Bone marrow (tissue), 2 donors: ENCODE measurements around the gene MCHR1.
"Not testable (repeated sequence)": the region's sequence is repeated elsewhere in the genome, so short reads cannot be mapped to it uniquely, and the experiment has no call there.

Experiments
- DNase-seq, 2 donors: peaks; one replicate each; lab custom pipeline; 2025; lab: John Stamatoyannopoulos, UW

MCHR1 gene

DNA sequence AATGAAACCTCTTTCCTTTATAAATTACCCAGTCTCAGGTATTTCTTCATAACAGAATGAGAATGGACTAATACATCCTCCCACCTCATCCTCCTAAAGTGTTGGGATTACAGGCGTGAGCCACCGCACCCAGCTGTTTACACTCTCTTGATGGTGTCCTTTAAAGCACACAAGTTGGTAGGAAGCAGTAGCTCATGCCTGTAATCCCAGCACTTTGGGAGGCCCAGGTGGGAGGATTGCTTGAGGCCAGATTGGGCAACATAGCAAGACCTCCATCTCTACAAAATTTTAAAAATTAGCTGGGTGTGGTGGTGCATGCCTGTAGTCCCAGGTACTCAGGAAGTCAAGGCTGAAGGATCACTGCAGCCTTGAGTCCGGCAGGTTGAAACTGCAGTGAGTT lies 23.3 kb upstream of the MCHR1 start:
- not testable (repeated sequence) for DNase-seq

DNA sequence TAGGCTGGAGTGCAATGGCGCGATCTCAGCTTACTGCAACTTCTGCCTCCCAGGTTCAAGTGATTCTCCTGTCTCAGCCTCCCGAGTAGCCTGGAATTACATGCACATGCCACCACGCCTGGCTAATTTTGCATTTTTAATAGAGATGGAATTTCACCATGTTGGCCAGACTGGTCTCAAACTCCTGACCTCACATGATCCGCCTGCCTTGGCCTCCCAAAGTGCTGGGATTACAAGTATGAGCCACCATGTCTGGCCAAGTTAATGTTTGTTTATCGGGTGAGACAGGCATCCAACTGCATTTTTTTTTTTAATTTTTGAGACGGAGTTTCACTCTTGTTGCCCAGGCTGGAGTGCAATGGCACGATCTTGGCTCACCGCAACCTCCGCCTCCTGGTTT lies 22.6 kb upstream of the MCHR1 start:
- not testable (repeated sequence) for DNase-seq

DNA sequence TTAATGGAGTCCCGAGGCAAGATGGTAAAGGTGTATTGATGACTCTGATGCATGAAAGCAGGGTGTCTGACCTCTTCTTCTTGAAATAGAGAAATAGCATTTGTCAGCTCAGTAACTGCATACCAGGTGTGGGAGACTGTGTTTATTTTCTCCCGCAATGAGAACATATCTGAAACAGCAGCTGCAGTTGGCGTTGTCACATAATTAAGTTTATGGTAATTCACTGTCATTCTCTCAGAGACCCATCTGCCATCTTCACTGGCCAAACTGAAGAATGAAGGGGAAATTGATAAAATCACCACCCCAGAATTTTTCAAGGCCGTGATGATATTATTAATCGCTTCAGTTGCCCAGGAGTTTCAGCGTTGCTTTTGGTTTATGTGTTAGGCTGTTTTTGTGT lies 20.1 kb upstream of the MCHR1 start:
- DNase-seq = no peak

DNA sequence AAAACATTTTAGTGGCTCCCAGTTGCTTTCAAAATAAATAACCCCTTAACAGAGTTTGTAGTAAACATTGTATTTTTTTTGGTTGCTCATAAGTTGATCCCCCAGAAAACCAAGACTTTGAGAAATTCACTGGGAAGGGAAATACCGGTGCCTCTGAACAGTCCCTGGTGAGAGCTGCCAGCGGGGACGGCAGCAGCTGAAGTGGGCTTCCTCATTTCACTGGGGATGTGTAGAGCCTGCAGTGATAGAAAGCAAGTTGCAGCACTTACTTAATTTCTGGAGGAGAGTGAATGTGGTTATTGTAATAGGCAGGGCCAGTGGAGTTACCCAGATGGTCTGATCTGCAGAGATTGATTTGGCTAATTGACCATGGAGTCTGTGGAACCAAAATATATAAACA lies 18.6 kb upstream of the MCHR1 start:
- DNase-seq = no peak

GRCh38 chr22:40661671-40662070 lies 17.6 kb upstream of the MCHR1 start:
- DNase-seq = no peak

- DNase-seq = no peak
These were observed 14.0 kb upstream of the MCHR1 start for GRCh38 chr22:40665312-40665711.

- no peak for DNase-seq
These were observed 13.0 kb upstream of the MCHR1 start for GRCh38 chr22:40666151-40666848.

GRCh38 chr22:40668611-40669411 lies 10.5 kb upstream of the MCHR1 start:
- peak in 1 of 2 donors; percentile 28 for DNase-seq

GRCh38 chr22:40670058-40670457 lies 9.2 kb upstream of the MCHR1 start:
- DNase-seq = no peak

DNA sequence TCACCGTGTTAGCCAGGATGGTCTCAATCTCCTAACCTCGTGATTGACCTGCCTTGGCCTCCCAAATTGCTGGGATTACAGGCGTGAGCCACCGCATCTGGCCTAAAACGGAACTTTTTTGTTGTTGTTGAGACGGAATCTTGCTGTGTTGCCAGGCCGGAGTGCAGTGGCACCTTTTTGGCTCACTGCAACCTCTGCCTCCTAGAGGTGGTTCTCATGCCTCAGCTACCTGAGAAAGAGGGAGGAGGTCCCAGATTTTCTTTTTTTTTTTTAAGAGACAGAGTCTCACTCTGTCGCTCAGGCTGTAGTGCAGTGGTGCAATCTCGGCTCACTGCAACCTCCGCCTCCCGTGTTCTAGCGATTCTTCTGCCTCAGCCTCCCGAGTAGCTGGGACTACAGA lies 7.9 kb upstream of the MCHR1 start:
- DNase-seq = no peak

DNA sequence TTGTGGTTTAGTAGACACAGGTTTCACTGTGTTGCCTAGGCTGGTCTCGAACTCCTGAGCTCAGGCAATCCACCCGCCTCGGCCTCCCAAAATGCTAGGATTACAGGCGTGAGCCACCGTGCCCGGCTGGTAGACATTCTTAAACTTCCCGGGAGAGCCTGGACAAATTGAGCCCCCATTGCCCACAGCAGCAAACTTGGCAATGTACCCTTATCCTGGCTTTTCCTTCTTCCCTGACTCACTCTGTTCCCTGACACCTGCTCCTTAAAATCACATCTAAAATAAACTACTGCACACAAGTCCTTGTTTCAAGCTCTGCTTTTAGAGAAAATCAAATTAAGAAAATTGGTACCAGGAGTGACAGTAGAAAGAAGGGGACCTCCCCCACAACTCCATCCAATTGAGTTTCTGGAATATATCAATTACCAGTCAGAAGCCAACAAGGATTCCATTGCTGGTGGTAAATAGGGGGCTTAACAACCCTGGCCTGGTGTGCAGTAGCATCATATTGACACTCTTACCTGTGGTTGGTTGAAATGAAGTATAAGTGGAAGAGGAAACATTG lies 7.4 kb upstream of the MCHR1 start:
- no peak for DNase-seq

DNA sequence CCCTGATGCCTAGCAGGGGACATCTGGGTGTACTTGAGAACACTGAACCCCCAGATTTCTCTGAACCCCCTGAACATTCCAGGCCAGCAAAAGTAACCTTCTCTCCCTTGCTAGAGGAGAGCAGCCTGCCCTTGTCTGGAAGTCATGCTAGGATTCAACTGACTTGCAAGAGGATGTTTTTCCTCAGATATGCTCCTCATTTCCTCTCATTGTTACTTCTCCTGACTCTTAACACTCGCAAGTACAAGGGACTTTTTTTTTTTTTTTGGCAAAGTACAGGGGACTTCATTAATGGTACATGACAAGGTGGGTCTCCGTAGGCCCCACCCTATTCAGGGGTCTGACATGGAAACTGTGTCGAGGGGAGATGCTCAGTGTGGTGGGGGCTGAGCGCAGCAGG lies 6.3 kb upstream of the MCHR1 start:
- no peak for DNase-seq

GRCh38 chr22:40674274-40674673 lies 5.0 kb upstream of the MCHR1 start:
- no peak for DNase-seq

DNA sequence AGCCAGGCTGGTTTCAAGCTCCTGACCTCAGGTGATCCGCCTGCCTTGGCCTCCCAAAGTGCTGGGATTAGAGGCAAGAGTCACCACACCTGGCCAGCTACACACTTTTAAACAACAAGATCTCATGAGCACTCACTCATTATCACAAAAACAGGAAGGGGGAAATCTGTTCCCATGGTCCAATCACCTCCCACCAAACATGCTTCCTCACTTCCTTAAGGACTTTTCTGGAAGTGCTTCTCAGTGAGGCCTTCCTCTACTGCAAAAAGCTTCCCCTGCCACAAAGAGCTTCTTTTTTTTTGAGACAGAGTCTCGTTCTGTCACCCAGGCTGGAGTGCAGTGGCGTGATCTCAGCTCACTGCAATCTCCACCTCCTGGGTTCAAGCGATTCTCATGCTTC lies 3.1 kb upstream of the MCHR1 start:
- DNase-seq = not testable (repeated sequence)

GRCh38 chr22:40676644-40677043 lies 2.6 kb upstream of the MCHR1 start:
- DNase-seq = no peak

GRCh38 chr22:40678493-40679248 lies 613 bp upstream of the MCHR1 start:
- DNase-seq = no peak

- no peak for DNase-seq
These were observed 907 bp downstream of the MCHR1 start for GRCh38 chr22:40679964-40680818.

DNA sequence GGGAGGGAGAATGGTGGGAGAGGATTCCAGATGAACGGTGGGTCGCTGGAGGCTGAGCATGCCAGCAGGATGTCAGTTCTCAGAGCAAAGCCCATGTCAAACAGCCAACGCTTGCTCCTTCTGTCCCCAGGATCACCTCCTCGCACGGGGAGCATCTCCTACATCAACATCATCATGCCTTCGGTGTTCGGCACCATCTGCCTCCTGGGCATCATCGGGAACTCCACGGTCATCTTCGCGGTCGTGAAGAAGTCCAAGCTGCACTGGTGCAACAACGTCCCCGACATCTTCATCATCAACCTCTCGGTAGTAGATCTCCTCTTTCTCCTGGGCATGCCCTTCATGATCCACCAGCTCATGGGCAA lies 1.5 kb downstream of the MCHR1 start:
- no peak for DNase-seq

GRCh38 chr22:40681451-40681850 lies 2.2 kb downstream of the MCHR1 start:
- DNase-seq = no peak

GRCh38 chr22:40684728-40685127 lies 5.4 kb downstream of the MCHR1 start:
- no peak for DNase-seq

GRCh38 chr22:40685406-40685805 lies 6.1 kb downstream of the MCHR1 start:
- DNase-seq = no peak

DNA sequence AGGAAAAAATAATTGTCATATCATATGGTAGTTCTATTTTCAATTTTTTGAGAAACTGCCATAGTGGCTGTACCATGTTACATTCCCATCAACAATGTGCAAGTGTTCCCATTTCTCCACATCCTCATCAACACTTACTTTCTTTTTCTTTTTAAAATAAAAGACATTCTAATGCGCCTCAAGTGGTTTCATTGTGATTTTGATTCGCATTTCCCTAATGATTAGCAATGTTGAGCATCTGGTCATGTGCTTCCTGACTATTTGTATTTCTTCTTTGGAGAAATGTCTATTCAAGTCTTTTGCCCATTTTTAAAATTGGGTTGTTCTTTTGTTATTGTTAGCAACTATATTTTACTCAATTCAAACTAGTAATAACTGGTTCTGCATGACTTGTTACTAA lies 8.4 kb downstream of the MCHR1 start:
- DNase-seq = no peak
